Neural progenitor cell (in vitro differentiated cells): ENCODE measurements around the gene GGCX. TPM values are rescaled to one million over a fixed set of nuclear protein-coding genes. Genes with fewer than 3 reads are reported as not detected.

ENCODE experiments used
- DNase-seq: peaks from one replicate; pipeline ENCODE4 v3.0.0-alpha.2; 2016; ENCODE audit warnings: low spot score
- H2AFZ ChIP-seq: fragments of 200-600 bp; sonication (generic); replicated peaks from 2 replicates; pipeline ENCODE4 v1.6.1; 2016; ENCODE audit warnings: antibody characterized with exemption
- H3F3A ChIP-seq: fragments of 200-600 bp; sonication (generic); 2 replicates; pipeline ENCODE4 v1.6.1; 2016; ENCODE audit warnings: antibody characterized with exemption, low read depth
- H3K27ac ChIP-seq: fragments of 200-600 bp; sonication (generic); 2 replicates; pipeline ENCODE4 v1.5.1; 2016; ENCODE audit warnings: mild to moderate bottlenecking
- H3K27me3 ChIP-seq: fragments of 200-600 bp; sonication (generic); 2 replicates; pipeline ENCODE4 v1.6.1; 2016; ENCODE audit warnings: mild to moderate bottlenecking, moderate library complexity
- H3K36me3 ChIP-seq: fragments of 200-600 bp; sonication (generic); 2 replicates; pipeline ENCODE4 v1.5.1; 2016
- H3K4me1 ChIP-seq: fragments of 200-600 bp; sonication (generic); 2 replicates; pipeline ENCODE4 v1.6.1; 2016; ENCODE audit warnings: mixed run types
- H3K4me2 ChIP-seq: fragments of 200-600 bp; sonication (generic); 2 replicates; pipeline ENCODE4 v1.6.1; 2016
- H3K4me3 ChIP-seq: fragments of 200-600 bp; sonication (generic); 2 replicates; pipeline ENCODE4 v1.5.1; 2016
- H3K79me2 ChIP-seq: fragments of 200-600 bp; sonication (generic); 2 replicates; pipeline ENCODE4 v1.6.1; 2016; ENCODE audit warnings: low read depth
- H3K9ac ChIP-seq: fragments of 200-600 bp; sonication (generic); 2 replicates; pipeline ENCODE4 v1.6.1; 2016
- H3K9me3 ChIP-seq: fragments of 200-600 bp; sonication (generic); 2 replicates; pipeline ENCODE4 v1.5.1; 2016; ENCODE audit warnings: low read depth
- H4K20me1 ChIP-seq: fragments of 200-600 bp; sonication (generic); 2 replicates; pipeline ENCODE4 v1.6.1; 2016; ENCODE audit warnings: low read depth
- H3K27ac Mint-ChIP-seq: 3 replicates; pipeline ENCODE4 v1.8.0; 2021; ENCODE audit warnings: mixed read lengths
- H3K27me3 Mint-ChIP-seq: 2 replicates; pipeline ENCODE4 v1.8.0; 2022; ENCODE audit warnings: low read depth, mild to moderate bottlenecking, inconsistent platforms, moderate library complexity, mixed read lengths; ENCODE audit not compliant: insufficient read depth
- H3K36me3 Mint-ChIP-seq: 3 replicates; pipeline ENCODE4 v1.8.0; 2021; ENCODE audit warnings: mixed read lengths
- H3K4me1 Mint-ChIP-seq: 3 replicates; pipeline ENCODE4 v1.8.0; 2021; ENCODE audit warnings: mixed read lengths
- H3K4me3 Mint-ChIP-seq: 3 replicates; pipeline ENCODE4 v1.8.0; 2021; ENCODE audit warnings: mild to moderate bottlenecking, moderate library complexity, mixed read lengths
- H3K9me3 Mint-ChIP-seq: 3 replicates; pipeline ENCODE4 v1.8.0; 2020; ENCODE audit warnings: mixed read lengths
- CTCF ChIP-seq: fragments of 200-600 bp; sonication (generic); IDR thresholded peaks from 2 replicates; pipeline ENCODE4 v1.5.1; 2017; ENCODE audit warnings: antibody characterized with exemption, mild to moderate bottlenecking
- EZH2 ChIP-seq: fragments of 200-600 bp; sonication (generic); IDR thresholded peaks from 2 replicates; pipeline ENCODE4 v1.6.1; 2017; ENCODE audit warnings: antibody characterized with exemption, mild to moderate bottlenecking, moderate library complexity
- EZH2phosphoT487 ChIP-seq: fragments of 200-600 bp; sonication (generic); IDR thresholded peaks from 2 replicates; pipeline ENCODE4 v1.6.1; 2017; ENCODE audit warnings: antibody characterized with exemption
- total RNA-seq: library from RNA; depleted of rRNA; stranded (reverse); fragments of >200 nt; gene quantifications from 2 replicates; pipeline ENCODE4 v1.2.3, GENCODE V29; 2015; ENCODE audit warnings: low replicate concordance

GGCX gene
- total RNA-seq, 1 donor from 2014 or later = 29.7 TPM

DNA sequence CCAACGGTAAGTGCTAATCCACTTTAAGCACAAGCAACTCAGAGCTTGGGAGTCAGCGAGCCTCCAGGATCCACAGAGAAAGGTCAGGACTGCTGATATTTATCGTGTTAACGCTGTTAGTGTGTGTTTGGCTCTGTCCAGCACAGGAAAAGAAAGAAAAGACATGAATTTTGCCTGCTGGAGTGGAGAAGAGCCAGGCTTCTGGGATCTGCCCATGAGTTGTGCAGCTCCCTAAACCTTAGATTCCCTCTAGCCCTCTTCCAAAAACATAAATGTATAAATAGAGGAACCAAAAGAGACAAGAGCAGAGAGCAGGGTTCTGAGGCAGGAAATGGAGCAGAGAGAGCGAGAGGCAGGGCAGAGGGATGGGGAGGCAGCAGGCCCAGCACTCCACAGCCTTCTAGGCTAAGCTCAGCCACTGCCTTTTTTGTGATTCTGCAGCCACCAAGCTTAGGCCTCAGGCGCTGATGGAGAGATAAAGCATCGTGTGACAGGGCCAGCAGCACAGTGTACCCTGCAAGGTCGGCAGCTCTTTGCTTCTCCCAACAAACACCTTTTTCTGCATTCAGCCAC lies 36.9 kb downstream of the GGCX start:
- Mint-ChIP-seq H3K27ac (peak overlapping the region; percentile 72), H3K36me3 (no peaks in the 10 kb centered on the region), H3K4me1 (peaks cover 31% of the 10 kb centered on the region), H3K4me3 (no peak overlapping the region), H3K9me3 (no peaks in the 10 kb centered on the region), H3K27me3 (peaks cover 11% of the 10 kb centered on the region)
- no peaks in the 10 kb centered on the region for H4K20me1 ChIP-seq
- TF ChIP-seq EZH2phosphoT487 (no peak), EZH2 (no peak), CTCF (no peak)
- H3K4me1 ChIP-seq = peaks cover 21% of the 10 kb centered on the region
- H3K9ac ChIP-seq = no peak overlapping the region
- H3K27ac ChIP-seq = peak overlapping the region; percentile 74
- no peaks in the 10 kb centered on the region for H3K9me3 ChIP-seq
- H3K36me3 ChIP-seq = no peaks in the 10 kb centered on the region
- peaks cover 19% of the 10 kb centered on the region for H3F3A ChIP-seq
- peak overlapping the region; percentile 97 for H2AFZ ChIP-seq
- H3K4me3 ChIP-seq = no peak overlapping the region
- DNase-seq = peak; percentile 49
- peak overlapping the region; percentile 40 for H3K4me2 ChIP-seq
- H3K27me3 ChIP-seq = no peaks in the 10 kb centered on the region
- no peaks in the 10 kb centered on the region for H3K79me2 ChIP-seq

- no peak for TF ChIP-seq EZH2phosphoT487
- H3K4me1 Mint-ChIP-seq = peaks cover 31% of the 10 kb centered on the region
- peak overlapping the region; percentile 74 for H3K27ac ChIP-seq
- peak overlapping the region; percentile 40 for H3K4me2 ChIP-seq
- DNase-seq = no peak
- H3K4me3 ChIP-seq = no peak overlapping the region
- H3K79me2 ChIP-seq = no peaks in the 10 kb centered on the region
- H3K36me3 Mint-ChIP-seq = no peaks in the 10 kb centered on the region
- H3K9me3 Mint-ChIP-seq = no peaks in the 10 kb centered on the region
- H3K36me3 ChIP-seq = no peaks in the 10 kb centered on the region
- H3K9ac ChIP-seq = no peak overlapping the region
- no peaks in the 10 kb centered on the region for H4K20me1 ChIP-seq
- H3K27me3 Mint-ChIP-seq = peaks cover 9% of the 10 kb centered on the region
- H3K4me3 Mint-ChIP-seq = no peak overlapping the region
- H3K9me3 ChIP-seq = no peaks in the 10 kb centered on the region
- H3K4me1 ChIP-seq = peaks cover 21% of the 10 kb centered on the region
- H2AFZ ChIP-seq = peak overlapping the region; percentile 97
- H3F3A ChIP-seq = peaks cover 19% of the 10 kb centered on the region
- peak overlapping the region; percentile 72 for H3K27ac Mint-ChIP-seq
- no peaks in the 10 kb centered on the region for H3K27me3 ChIP-seq
These were observed 37.4 kb downstream of the GGCX start for GRCh38 chr2:85523903-85524335.

DNA sequence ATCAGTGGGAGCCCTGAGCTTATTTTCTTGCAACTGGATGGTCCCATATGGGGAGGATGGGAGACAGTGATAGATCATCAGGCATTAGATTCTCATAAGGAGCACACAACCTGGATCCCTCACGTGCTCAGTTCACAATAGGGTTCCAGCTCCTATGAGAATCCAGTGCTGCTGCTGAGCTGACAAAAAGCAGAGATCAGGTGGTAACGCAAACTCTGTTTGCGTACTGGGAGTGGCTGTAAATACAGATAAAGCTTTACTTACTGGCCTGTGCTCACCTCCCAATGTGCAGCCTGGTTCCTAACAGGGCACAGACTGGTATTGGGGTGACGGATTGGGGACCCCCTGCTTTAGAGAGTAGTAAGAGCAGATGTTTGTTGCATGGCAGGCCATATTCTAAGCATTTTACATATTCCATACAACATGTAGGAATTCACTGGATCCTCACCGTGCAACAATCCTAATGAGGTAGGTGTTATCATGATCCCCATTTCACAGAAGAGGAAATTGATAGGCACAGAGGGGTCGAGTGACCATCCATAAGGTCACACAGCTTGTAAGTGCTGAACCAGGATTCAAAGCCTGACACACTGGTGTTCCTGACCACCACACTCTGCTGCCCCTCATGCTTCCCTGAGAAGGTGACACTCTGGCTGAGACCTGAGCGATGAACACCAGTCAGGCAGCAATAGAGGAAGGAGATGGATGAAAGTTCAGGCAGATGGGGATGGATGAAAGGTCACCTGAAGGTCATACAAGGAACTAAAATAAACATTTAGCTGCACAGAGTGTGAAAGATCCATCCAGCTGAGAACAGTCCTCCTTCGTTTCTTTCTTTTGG lies 38.0 kb downstream of the GGCX start:
- Histone ChIP-seq H3K9ac (no peak overlapping the region), H2AFZ (peak overlapping the region; percentile 97), H3K4me1 (peaks cover 21% of the 10 kb centered on the region), H3K79me2 (no peaks in the 10 kb centered on the region), H3K9me3 (no peaks in the 10 kb centered on the region), H3K27ac (no peak overlapping the region), H3K36me3 (no peaks in the 10 kb centered on the region), H3K4me3 (no peak overlapping the region), H3K27me3 (no peaks in the 10 kb centered on the region), H4K20me1 (no peaks in the 10 kb centered on the region), H3K4me2 (no peak overlapping the region), H3F3A (peaks cover 19% of the 10 kb centered on the region)
- Mint-ChIP-seq H3K9me3 (no peaks in the 10 kb centered on the region), H3K36me3 (no peaks in the 10 kb centered on the region), H3K27me3 (peaks cover 7% of the 10 kb centered on the region), H3K4me3 (no peak overlapping the region), H3K27ac (peak overlapping the region; percentile 70), H3K4me1 (peaks cover 31% of the 10 kb centered on the region)
- no peak for DNase-seq
- TF ChIP-seq CTCF (no peak), EZH2 (no peak), EZH2phosphoT487 (no peak)
